SKM-1 treated with dmso at 0.1 percent for 144 hours (cell line): ENCODE measurements around the gene CAMK2D.
"Not testable (repeated sequence)": the region's sequence is repeated elsewhere in the genome, so short reads cannot be mapped to it uniquely, and the experiment has no call there.

Source experiments
- DNase-seq: peaks from one replicate; lab custom pipeline; 2025; ENCODE audit not compliant: unreplicated experiment; lab: John Stamatoyannopoulos, UW

Gene CAMK2D

GRCh38 chr4:113763923-113764322 is 2.4 kb upstream of the CAMK2D start:
- DNase-seq = not testable (repeated sequence)

DNA sequence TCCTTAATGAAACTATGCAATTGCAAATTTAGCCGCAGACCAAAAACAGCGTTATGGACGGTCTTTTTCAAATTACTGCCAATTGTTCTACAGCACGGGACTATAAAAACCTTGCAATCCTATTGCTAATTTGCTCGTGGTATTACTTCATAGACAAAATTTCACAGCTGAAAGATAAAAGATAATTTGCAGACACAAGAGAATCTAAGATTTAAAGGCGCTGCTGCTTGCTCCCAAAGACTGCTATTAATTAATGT is 1.4 kb upstream of the CAMK2D start:
- no peak for DNase-seq

GRCh38 chr4:113762186-113763028 is 869 bp upstream of the CAMK2D start:
- peak; percentile 97 for DNase-seq

- DNase-seq = peak; percentile 61
These were observed 531 bp downstream of the CAMK2D start for GRCh38 chr4:113760795-113761619.

- DNase-seq = peak; percentile 15
These were observed 1.3 kb downstream of the CAMK2D start for GRCh38 chr4:113760094-113760794.

GRCh38 chr4:113759696-113760093 is 1.8 kb downstream of the CAMK2D start:
- DNase-seq = no peak

GRCh38 chr4:113758372-113758771 is 3.2 kb downstream of the CAMK2D start:
- no peak for DNase-seq

DNA sequence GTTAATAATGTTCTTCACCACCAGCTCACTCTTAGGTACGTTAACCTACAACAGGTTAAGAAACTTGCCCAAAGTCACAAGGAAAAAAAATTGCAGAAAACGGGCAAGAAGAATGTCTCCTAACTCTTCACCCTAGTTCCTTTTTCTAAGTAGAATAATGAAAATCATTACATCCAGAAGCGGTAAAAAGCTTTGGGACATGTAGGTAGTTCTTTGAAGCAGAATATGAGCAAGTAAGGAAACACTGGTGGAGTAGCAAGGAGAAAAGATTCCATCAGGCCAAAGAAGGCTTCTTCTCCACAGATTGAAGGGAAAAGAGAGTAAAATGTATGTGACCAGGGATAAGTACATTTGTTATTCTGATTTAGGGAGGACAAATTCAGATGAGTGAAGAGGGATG is 4.1 kb downstream of the CAMK2D start:
- DNase-seq = no peak

- DNase-seq = no peak
These were observed 5.5 kb downstream of the CAMK2D start for GRCh38 chr4:113756005-113756410.

- DNase-seq = no peak
These were observed 10.8 kb downstream of the CAMK2D start for GRCh38 chr4:113750734-113751133.

GRCh38 chr4:113750296-113750695 is 11.2 kb downstream of the CAMK2D start:
- DNase-seq = no peak

DNA sequence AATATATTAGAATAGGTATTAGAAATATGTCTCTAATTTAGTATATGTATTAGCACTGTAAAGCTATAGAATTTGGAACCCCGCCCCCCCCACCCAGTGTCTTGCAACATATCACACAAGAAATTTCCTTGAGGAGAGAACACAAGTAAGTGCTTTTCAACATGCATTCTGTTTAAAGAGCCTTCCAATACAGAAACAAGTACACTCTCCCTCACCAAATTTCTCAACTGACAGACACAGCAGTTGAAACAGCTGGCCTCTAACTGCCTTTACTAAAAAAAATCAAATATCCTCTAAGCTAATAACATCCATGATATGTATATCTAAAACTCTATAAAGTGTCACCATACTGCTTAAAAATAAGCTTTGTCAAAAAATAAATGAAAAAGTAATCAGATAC is 12.4 kb downstream of the CAMK2D start:
- DNase-seq = no peak

- no peak for DNase-seq
These were observed 13.6 kb downstream of the CAMK2D start for GRCh38 chr4:113747949-113748348.

DNA sequence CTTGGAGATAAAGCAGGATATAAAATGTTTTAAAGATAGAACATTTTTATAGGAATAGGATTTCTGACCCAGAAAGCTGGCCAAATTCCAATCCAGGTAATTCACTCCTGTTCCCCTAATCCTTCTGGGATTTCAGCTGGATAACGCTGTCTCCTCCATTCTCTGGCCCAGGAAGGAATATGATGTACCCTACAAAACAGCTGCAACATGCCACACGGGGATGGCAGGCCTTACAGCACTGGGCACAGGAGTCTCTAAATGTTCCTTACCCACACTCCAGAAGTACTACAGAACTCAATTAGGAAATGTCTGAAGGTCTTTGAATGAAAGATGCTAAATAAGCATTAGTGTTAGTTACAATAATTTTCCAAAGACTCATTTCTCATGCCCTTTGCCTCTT is 15.8 kb downstream of the CAMK2D start:
- no peak for DNase-seq

DNA sequence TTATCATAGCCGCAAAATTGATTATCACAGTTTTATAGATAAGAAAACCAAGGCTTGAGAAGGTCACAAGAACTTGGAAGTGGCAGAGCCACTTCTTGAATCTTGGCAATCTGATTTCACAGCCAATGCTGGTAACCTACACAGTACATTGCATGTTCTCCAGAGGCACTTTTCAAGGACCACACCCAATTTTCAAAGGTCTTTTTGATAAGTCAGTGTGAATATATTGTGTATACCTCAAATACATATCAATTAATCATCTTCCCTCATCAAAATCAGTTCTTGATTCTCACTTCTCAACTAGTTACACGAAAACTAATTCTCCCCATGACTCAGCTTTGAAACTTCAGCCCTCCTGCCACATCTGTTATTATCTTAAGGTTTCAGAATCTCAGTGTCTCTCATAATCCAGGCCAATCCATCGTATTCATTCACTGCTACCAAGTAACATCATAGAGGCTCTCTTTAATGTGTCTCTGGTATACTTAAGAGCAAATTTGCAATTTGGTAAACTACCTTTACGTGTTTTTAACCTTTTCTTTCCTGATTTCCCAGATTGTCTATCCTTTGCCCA is 16.8 kb downstream of the CAMK2D start:
- no peak for DNase-seq

- no peak for DNase-seq
These were observed 17.8 kb downstream of the CAMK2D start for GRCh38 chr4:113743690-113744089.

GRCh38 chr4:113742643-113743042 is 18.9 kb downstream of the CAMK2D start:
- DNase-seq = no peak

GRCh38 chr4:113741956-113742355 is 19.6 kb downstream of the CAMK2D start:
- DNase-seq = no peak

DNA sequence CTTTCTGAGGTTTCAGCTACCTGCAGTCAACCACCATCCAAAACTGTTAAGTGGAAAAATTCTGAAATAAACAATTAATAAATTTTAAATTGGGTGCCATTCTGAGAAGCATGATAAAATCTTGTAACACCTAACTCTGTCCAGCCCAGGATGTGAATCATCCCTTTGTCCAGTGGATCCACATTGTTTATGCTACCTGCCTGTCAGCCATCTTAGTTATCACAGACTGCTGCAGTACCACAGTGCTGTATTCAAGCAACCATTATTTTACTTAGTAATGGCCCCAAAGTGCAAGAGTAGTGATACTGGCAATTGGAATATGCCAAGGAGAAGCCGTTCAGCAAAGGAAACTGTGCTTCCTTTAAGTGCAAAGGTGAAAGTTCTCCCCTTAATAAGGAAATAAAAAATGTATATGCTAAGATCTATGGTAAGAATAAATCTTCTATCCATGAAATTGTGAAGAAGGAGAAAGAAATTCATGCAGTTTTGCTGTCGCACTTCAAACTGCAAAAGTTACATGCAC is 20.6 kb downstream of the CAMK2D start:
- DNase-seq = no peak

GRCh38 chr4:113739197-113739596 is 22.3 kb downstream of the CAMK2D start:
- DNase-seq = no peak

- DNase-seq = no peak
These were observed 23.3 kb downstream of the CAMK2D start for GRCh38 chr4:113738251-113738650.
